Urinary bladder (tissue), 4 donors: Measurements from ENCODE around the gene EFR3B. TPM values are rescaled to one million over a fixed set of nuclear protein-coding genes. Genes with fewer than 3 reads are reported as not detected.
"Not testable (repeated sequence)": the region's sequence is repeated elsewhere in the genome, so short reads cannot be mapped to it uniquely, and the experiment has no call there.

Experiments
- DNase-seq: peaks from one replicate; pipeline ENCODE4 v3.0.0-alpha.2; 2015; ENCODE audit errors: extremely low spot score
- H3K27ac ChIP-seq: one replicate; pipeline ENCODE4 v1.5.1; 2013; ENCODE audit warnings: low read depth, mild to moderate bottlenecking, moderate library complexity
- H3K36me3 ChIP-seq: one replicate; pipeline ENCODE4 v1.6.1; 2013; ENCODE audit warnings: mild to moderate bottlenecking, moderate library complexity; ENCODE audit not compliant: insufficient read depth
- H3K4me1 ChIP-seq: one replicate; pipeline ENCODE4 v1.6.1; 2013; ENCODE audit warnings: mild to moderate bottlenecking, moderate library complexity; ENCODE audit not compliant: insufficient read depth
- H3K4me3 ChIP-seq: one replicate; pipeline ENCODE4 v1.5.1; 2013; ENCODE audit warnings: low read depth, low read length
- WGBS: extraction: QIAGEN DNeasy Blood & Tissue Kit; methylation state at CpG from one replicate; pipeline ENCODE4 v1.1.7; 2013; 5-methylcytosine and 5-hydroxymethylcytosine counted together
- polyA plus RNA-seq: library from polyadenylated mRNA; stranded (reverse); fragments of 200-250 nt; gene quantifications from one replicate; pipeline ENCODE4 v1.2.3, GENCODE V29; 2013
- total RNA-seq: library from RNA; depleted of rRNA; stranded (reverse); fragments of >200 nt; gene quantifications from one replicate; pipeline ENCODE4 v1.2.3, GENCODE V29; 2014
- donor health status: healthy with polysubstance abuse.
- donor health status: healthy.

EFR3B gene
- total and polyA plus RNA-seq, 2 donors, result 0.51 to 3.8 TPM

- WGBS, result 94% methylated on average over 4 of the region's 4 CpGs
Observed at GRCh38 chr2:25085761-25086560, 44.1 kb downstream of the EFR3B start.

DNA sequence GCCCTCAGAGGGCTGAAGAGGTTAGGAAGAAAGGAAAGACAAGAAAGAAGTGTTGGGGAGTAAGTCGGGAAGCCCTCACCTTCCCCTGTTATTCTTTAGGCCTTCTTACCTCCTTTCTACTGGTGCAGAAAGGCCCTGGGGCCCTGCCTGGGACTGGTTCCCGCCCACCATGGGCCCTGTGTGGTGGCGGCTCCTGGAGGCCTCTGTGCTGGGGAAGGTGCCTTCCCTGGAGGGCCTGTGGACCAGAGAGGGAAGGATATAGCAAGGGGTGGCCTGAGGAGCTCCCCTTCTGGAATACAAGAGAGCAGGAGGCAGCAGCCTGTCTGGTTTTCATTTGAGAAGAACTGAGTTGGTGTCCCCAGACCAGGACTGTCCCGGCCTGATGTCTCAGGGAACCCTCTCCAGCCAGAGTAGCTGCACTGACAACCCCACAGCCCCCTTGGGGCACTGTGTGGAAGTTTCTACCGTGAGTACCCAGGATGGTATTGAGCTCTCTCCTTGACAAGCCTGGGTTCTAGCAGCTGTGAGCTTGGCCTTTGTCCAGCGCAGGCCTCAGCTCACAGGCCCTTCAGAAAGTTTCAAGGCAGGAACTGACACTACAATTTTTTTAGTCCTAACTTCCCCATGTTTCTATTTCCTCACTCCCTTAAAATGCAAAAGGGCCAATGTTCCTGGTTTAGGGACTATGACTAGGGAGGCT is 47.1 kb downstream of the EFR3B start:
- WGBS, result 76% methylated on average over 6 of the region's 6 CpGs
- Histone ChIP-seq H3K4me1 (no peaks in the 10 kb centered on the region), H3K4me3 (no peak overlapping the region), H3K27ac (no peak overlapping the region), H3K36me3 (no peaks in the 10 kb centered on the region)
- no peak for DNase-seq

More at GRCh38 chr2:25085761-25086560, 44.1 kb downstream of the EFR3B start:
- H3K36me3 ChIP-seq, result no peaks in the 10 kb centered on the region
- no peak overlapping the region for H3K27ac ChIP-seq
- no peaks in the 10 kb centered on the region for H3K4me1 ChIP-seq
- no peak overlapping the region for H3K4me3 ChIP-seq
- DNase-seq, result no peak

GRCh38 chr2:25089605-25090315 is 47.9 kb downstream of the EFR3B start:
- Histone ChIP-seq H3K27ac (no peak overlapping the region), H3K4me1 (no peaks in the 10 kb centered on the region), H3K4me3 (no peak overlapping the region), H3K36me3 (no peaks in the 10 kb centered on the region)
- DNase-seq, result no peak
- WGBS, result 86% methylated on average over 11 of the region's 11 CpGs

DNA sequence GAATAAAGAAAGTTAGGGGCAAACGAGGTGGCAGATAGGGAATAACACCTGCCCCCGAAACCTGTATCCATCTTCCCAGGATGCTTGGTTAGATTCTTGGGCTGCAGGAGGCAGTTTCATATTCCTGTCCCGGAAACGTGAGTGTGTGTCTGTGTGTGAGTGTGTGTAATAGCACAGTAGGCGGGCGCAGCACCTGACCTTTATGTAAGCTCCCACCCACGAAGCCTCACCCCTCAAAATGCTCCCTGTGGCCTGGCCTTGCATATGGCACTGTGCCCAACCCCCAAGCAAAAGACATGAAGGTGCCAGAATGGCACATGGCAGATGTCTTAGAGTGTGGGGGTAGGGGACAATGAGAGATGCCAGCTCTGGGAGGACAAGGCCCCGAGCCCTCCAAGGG is 48.9 kb downstream of the EFR3B start:
- Histone ChIP-seq H3K4me1 (no peaks in the 10 kb centered on the region), H3K4me3 (no peak overlapping the region), H3K36me3 (no peaks in the 10 kb centered on the region), H3K27ac (no peak overlapping the region)
- no peak for DNase-seq
- WGBS, result 92% methylated on average over 8 of the region's 8 CpGs

- Histone ChIP-seq H3K4me3 (no peak overlapping the region), H3K4me1 (no peaks in the 10 kb centered on the region), H3K27ac (no peak overlapping the region), H3K36me3 (no peaks in the 10 kb centered on the region)
- no peak for DNase-seq
- 89% methylated on average over 8 of the region's 8 CpGs for WGBS
Observed at GRCh38 chr2:25091265-25091664, 49.4 kb downstream of the EFR3B start.

DNA sequence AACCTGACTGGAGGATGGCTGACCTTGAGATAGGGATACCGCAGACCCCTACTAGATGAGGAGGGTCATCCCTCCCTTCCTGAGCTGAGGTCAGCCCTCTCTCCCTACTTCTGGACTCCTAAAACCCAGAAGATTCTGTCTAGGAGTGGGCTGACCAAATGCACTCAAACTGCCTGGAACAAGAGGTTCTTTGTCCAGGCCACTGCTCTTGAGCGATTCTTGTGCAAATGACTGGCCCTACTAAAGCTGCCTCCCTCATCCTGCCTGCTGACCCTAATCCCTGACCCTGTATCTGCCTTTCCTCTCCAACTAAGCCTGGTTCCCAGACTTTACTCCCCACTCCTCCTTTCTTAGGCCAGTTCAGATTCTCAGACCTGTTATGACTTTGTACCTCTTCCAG is 56.2 kb downstream of the EFR3B start:
- H3K36me3 ChIP-seq, result no peaks in the 10 kb centered on the region
- WGBS, result 75% methylated on average over 2 of the region's 2 CpGs
- DNase-seq, result no peak
- no peak overlapping the region for H3K27ac ChIP-seq
- H3K4me1 ChIP-seq, result no peaks in the 10 kb centered on the region
- H3K4me3 ChIP-seq, result no peak overlapping the region

DNA sequence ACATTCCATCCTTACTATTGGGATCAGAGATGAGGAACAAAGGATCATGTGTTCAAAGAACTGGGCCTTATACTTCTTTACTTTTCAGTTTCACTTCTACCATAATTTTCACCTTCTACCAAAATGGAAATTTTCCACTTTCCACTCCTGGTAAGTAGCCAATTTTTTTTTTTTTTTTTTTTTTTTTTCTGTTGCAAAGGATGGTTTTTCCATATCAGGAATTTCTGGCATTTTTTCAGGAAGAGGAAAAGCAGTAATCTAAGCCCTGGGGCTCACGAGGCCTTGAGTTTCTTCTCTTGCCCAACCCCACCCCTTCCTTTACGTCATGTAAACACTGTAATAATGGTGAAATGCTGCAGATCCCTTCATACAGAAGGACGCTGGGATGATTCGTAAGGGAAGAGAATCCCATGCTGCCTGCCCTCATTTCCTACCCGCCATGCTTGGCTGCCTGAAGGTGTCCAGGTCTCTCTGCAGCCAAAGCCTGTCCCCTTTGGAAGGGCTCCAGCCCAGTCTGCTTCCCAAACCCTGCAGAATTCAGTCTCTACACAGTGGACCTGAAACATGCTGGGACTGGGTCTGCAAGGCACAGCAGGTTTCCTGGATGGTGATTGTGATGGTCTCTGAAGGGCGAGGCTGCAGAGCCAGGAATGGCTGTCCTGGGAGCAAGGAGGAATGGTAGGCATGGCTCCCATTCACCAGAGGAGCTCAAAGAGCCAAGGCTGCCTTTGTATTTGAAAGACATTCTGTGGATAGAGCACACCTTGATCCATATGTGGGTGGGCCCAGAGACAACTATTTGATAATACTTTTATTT is 57.0 kb downstream of the EFR3B start:
- Histone ChIP-seq H3K4me1 (no peaks in the 10 kb centered on the region), H3K36me3 (no peaks in the 10 kb centered on the region), H3K27ac (no peak overlapping the region), H3K4me3 (no peak overlapping the region)
- 23% methylated on average over 6 of the region's 6 CpGs for WGBS
- DNase-seq, result no peak

- not testable (repeated sequence) for H3K27ac ChIP-seq, DNase-seq, H3K36me3 ChIP-seq, H3K4me1 ChIP-seq, H3K4me3 ChIP-seq
- 94% methylated on average over 7 of the region's 7 CpGs for WGBS
Observed at GRCh38 chr2:25102352-25102751, 60.5 kb downstream of the EFR3B start.

DNA sequence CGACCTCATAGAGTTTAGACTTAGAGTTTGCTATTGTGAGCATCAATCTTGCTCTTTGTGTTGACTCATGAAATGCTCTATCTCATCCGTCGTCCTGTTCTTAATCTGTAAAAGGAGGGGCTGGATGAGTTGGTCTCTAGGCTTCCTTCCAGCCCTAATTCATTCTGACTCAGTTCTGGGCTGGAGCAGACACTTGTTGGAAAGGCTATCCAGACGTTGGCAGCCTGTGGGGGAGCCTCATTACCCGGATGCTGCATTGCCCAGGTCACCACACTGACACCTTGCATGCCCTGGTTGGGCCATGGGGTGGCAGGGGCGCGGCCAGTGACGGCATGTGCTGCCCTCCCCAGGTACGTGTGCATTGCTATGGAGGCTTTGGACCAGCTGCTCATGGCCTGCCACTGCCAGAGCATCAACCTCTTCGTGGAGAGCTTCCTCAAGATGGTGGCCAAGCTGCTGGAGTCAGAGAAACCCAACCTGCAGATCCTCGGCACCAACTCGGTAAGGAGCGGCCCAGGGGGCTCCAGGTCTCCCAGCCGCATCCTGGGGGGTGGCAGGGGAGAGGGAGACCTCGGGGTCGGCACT is 61.5 kb downstream of the EFR3B start:
- Histone ChIP-seq H3K4me3 (no peak overlapping the region), H3K4me1 (no peaks in the 10 kb centered on the region), H3K36me3 (no peaks in the 10 kb centered on the region), H3K27ac (no peak overlapping the region)
- 73% methylated on average over 16 of the region's 16 CpGs for WGBS
- DNase-seq, result no peak

GRCh38 chr2:25104736-25105135 is 62.9 kb downstream of the EFR3B start:
- no peak overlapping the region for H3K27ac ChIP-seq
- no peaks in the 10 kb centered on the region for H3K36me3 ChIP-seq
- H3K4me3 ChIP-seq, result no peak overlapping the region
- WGBS, result 90% methylated on average over 5 of the region's 5 CpGs
- no peaks in the 10 kb centered on the region for H3K4me1 ChIP-seq
- no peak for DNase-seq

DNA sequence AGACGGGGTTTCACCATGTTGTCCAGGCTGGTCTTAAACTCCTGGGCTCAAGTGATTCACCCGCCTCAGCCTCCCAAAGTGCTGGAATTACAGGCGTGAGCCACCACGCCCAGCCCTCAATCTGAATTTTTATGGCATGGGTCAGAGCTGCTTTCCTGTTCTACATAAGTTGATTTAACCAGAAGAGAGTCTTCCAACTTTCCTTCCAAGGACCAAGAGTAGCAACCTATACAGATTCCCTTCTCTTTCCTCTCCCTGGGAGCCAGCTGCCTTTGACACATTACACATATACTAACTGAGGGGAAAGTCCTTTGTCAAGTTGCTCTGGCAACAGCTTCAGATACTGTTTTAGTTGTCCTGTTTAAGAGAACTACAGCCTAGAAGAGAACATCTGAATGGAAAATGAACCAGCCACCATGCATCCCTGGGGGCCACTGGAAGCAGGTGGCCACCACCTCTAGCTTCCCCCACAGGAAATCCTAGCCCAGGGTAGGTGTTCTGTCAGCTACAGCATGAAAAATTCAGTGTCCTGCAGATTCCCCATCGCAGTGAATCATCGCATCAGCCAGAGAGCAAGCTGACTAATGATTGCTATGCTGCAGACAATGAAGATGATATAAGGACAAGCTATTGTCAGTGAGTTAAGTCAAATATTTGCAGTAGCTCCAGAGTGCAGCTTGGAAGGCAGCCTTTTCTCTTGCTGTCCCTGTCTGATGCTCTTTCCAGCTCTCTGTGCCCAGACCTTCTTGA is 63.6 kb downstream of the EFR3B start:
- Histone ChIP-seq H3K36me3 (no peaks in the 10 kb centered on the region), H3K4me1 (no peaks in the 10 kb centered on the region), H3K27ac (no peak overlapping the region), H3K4me3 (no peak overlapping the region)
- WGBS, result 86% methylated on average over 6 of the region's 6 CpGs
- DNase-seq, result no peak

DNA sequence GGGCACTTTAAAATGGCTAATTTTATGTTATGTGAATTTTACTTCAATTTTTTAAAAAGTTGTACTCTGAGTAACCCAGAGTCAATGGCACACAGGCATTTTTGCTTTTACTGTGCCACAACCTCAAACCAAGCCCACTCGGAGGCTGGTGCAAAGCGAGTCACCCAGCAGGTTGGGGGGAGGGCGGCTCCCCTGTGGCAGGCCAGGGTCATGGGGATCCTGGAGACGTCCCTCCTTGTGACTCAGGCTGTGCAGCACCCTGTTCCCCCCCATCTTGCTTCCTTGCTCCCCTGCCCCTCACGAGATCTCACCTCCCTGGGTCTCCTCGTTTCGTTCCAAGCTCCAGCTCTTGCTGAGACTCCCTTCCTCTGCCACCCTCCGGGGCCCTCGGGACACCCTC is 67.9 kb downstream of the EFR3B start:
- no peak overlapping the region for H3K27ac ChIP-seq
- H3K4me3 ChIP-seq, result no peak overlapping the region
- no peak for DNase-seq
- no peaks in the 10 kb centered on the region for H3K4me1 ChIP-seq
- 89% methylated on average over 9 of the region's 9 CpGs for WGBS
- H3K36me3 ChIP-seq, result no peaks in the 10 kb centered on the region
